A673 (cell line): ENCODE measurements around the gene ZNF668.

ENCODE experiments used
- CTCF ChIP-seq: fragments of 300-800, 200-600 bp; sonication (generic); conservative IDR thresholded peaks from 2 replicates; pipeline ENCODE4 v1.5.1; 2017; ENCODE audit warnings: low read depth, mild to moderate bottlenecking, antibody characterized with exemption, low read length, moderate library complexity, mixed read lengths
- EZH2 ChIP-seq: fragments of 200-600 bp; sonication (generic); IDR thresholded peaks from 2 replicates; pipeline ENCODE4 v1.6.1; 2017; ENCODE audit warnings: borderline replicate concordance, low read depth, mild to moderate bottlenecking, mixed read lengths, antibody characterized with exemption, low read length; ENCODE audit not compliant: poor library complexity, severe bottlenecking

- no peak for TF ChIP-seq CTCF
- no peak for TF ChIP-seq EZH2
Observed at GRCh38 chr16:31094088-31094423, 20.0 kb upstream of the ZNF668 start.
